Panc1 (cell line): ENCODE data around the gene EFCAB8.

Source experiments
- CTCF ChIP-seq: fragments of 450-650 bp; IDR thresholded peaks from 2 replicates; pipeline ENCODE4 v1.5.1; 2017; ENCODE audit warnings: mild to moderate bottlenecking
- POLR2AphosphoS5 ChIP-seq: IDR thresholded peaks from 2 replicates; pipeline ENCODE4 v1.6.1; 2012; ENCODE audit warnings: mild to moderate bottlenecking, low read depth, low read length, moderate library complexity
- REST ChIP-seq, 2 experiments: IDR thresholded peaks; 2 replicates each; pipeline ENCODE4 v1.6.1; 2011 to 2012; ENCODE audit warnings: low read depth in 2 of 2, control low read depth in 1 of 2, low read length in 1 of 2, mild to moderate bottlenecking in 1 of 2, moderate library complexity in 1 of 2; ENCODE audit not compliant: insufficient read depth in 1 of 2
- SIN3A ChIP-seq: IDR thresholded peaks from 2 replicates; pipeline ENCODE4 v1.6.1; 2012; ENCODE audit warnings: low read depth, mild to moderate bottlenecking, low read length, moderate library complexity, borderline replicate concordance; ENCODE audit not compliant: insufficient read depth
- TCF7L2 ChIP-seq: IDR thresholded peaks from 2 replicates; pipeline ENCODE4 v1.6.1; 2011; ENCODE audit warnings: mild to moderate bottlenecking, low read depth, low read length, inconsistent platforms

GRCh38 chr20:32878820-32879219, 20.1 kb downstream of the EFCAB8 start:
- TF ChIP-seq CTCF = no peak
- no peak for TF ChIP-seq SIN3A
- TF ChIP-seq POLR2AphosphoS5 = no peak
- no peak for TF ChIP-seq REST (IDR thresholded peaks at IDR 0.05; ENCODE audit: insufficient read depth in 1 of 2, low read depth in 2 of 2, low read length in 1 of 2)
- TF ChIP-seq TCF7L2 = no peak
